ENCODE data around the gene SIK2. TPM values are rescaled to one million over a fixed set of nuclear protein-coding genes. Genes with fewer than 3 reads are reported as not detected.

Gene SIK2
- total and polyA plus RNA-seq, 9 of the 15 experiments (the other 6 are each of a cell fraction or from before 2014, with no cell fraction given) = 0.74 to 11.6 (median 3.8) TPM

GRCh38 chr11:111766834-111767142 is 164.5 kb downstream of the SIK2 start:
- Histone ChIP-seq H3K4me3 (peak overlapping the region; percentile 84), H3K9ac (ENCODE audit: insufficient read depth in 1 of 2, low read depth in 2 of 2, low read length in 2 of 2) (peak overlapping the region; percentile 87 to 97), H3K27me3 (ENCODE audit: control insufficient read depth in 2 of 2, insufficient read depth in 2 of 2, low read length in 2 of 2) (no peaks in the 10 kb centered on the region), H2AFZ (ENCODE audit: low read depth, low read length) (peak overlapping the region; percentile 99), H4K20me1 (replicated peaks; ENCODE audit: control insufficient read depth, insufficient read depth, low read length) (no peaks in the 10 kb centered on the region; the same call in 1 of the 2 replicates), H3K4me2 (ENCODE audit: insufficient read depth, low read length) (peak overlapping the region; percentile 83), H3K27ac (ENCODE audit: extremely low read depth, low read depth, low read length) (peak overlapping the region; percentile 90), H3K9me1 (ENCODE audit: control insufficient read depth, insufficient read depth, low read length) (no peaks in the 10 kb centered on the region), H3K36me3 (ENCODE audit: control insufficient read depth, insufficient read depth, low read length) (peaks cover 31% of the 10 kb centered on the region), H3K4me1 (replicated peaks in 1 of 2; ENCODE audit: control insufficient read depth in 2 of 2, insufficient read depth in 2 of 2, low read length in 2 of 2) (peaks cover 7 to 9% of the 10 kb centered on the region in 2 experiments; a peak in 2 of 5 replicates), H3K9me3 (replicated peaks; ENCODE audit: control insufficient read depth, insufficient read depth, low read depth, low read length) (no peaks in the 10 kb centered on the region), H3K79me2 (ENCODE audit: control insufficient read depth, insufficient read depth, low read length) (peaks cover 29% of the 10 kb centered on the region)
- in situ Hi-C loops (cut with MboI) (no loop called here), intact Hi-C loops (cut with micrococcal nuclease) (no loop called here)
- no peak for FAIRE-seq
- 0% methylated on average over 7 of the region's 7 CpGs for WGBS (ENCODE audit: insufficient coverage, low coverage, missing lambda C conversion rate)
- POLR2A ChIA-PET = interaction anchor here (0.7 to 3.4 kb wide), 15 partner anchors 10 to 262 kb away, joined by 3 to 24 read pairs (median 3); no protein-coding TSS in a partner anchor
- ATAC-seq = peak; percentile 70
- peak in 1 of 4 experiments; percentile 39 for DNase-seq (ENCODE audit: extremely low read depth in 1 of 4, low spot score in 3 of 4)
- BruUV-seq (replicated peaks) = no TSS peak
- CTCF ChIA-PET (ENCODE audit: low intra/inter-chr PET ratio) = interaction anchor here (1.1 to 1.6 kb wide), 2 partner anchors 11 to 162 kb away, joined by 4 read pairs; no protein-coding TSS in a partner anchor
- TF ChIP-seq SFPQ (IDR thresholded peaks at IDR 0.05; ENCODE audit: low read depth, low read length) (no peak), HDAC2 (IDR thresholded peaks at IDR 0.05) (0 out of 2 replicates have a peak, but pooled peaks have one; percentile 2), L3MBTL2 (IDR thresholded peaks at IDR 0.05) (peak; percentile 16; the same call in 1 of the 2 replicates), ZBTB43 (CRISPR knock-in tag; IDR thresholded peaks at IDR 0.05) (0 out of 2 replicates have a peak, but pooled peaks have one; percentile 45), SMARCA4 (IDR thresholded peaks at IDR 0.05) (peak; percentile 19; the same call in 1 of the 2 replicates), E2F1 (CRISPR knock-in tag; IDR thresholded peaks at IDR 0.05) (0 out of 2 replicates have a peak, but pooled peaks have one; percentile 23), E2F6 (IDR thresholded peaks at IDR 0.05; ENCODE audit: borderline replicate concordance in 1 of 2, extremely low read depth in 1 of 2, insufficient read depth in 1 of 2, insufficient read length in 1 of 2, low read depth in 1 of 2, low read length in 1 of 2, poor library complexity in 1 of 2, severe bottlenecking in 1 of 2) (peak in 1 of 2 experiments; percentile 15), NFIC (IDR thresholded peaks at IDR 0.05) (0 out of 2 replicates have a peak, but pooled peaks have one; percentile 8), ZFP1 (CRISPR knock-in tag; IDR thresholded peaks at IDR 0.05) (no peak), PREB (CRISPR knock-in tag; IDR thresholded peaks at IDR 0.05) (no peak), ZBTB26 (CRISPR knock-in tag; IDR thresholded peaks at IDR 0.05) (no peak)
